Amygdala (tissue), 56 donors: ENCODE data around the gene ZNF70.

Source experiments
- DNase-seq, 56 donors: peaks; one replicate each; lab custom pipeline; 2025; lab: John Stamatoyannopoulos, UW

Gene ZNF70

DNA sequence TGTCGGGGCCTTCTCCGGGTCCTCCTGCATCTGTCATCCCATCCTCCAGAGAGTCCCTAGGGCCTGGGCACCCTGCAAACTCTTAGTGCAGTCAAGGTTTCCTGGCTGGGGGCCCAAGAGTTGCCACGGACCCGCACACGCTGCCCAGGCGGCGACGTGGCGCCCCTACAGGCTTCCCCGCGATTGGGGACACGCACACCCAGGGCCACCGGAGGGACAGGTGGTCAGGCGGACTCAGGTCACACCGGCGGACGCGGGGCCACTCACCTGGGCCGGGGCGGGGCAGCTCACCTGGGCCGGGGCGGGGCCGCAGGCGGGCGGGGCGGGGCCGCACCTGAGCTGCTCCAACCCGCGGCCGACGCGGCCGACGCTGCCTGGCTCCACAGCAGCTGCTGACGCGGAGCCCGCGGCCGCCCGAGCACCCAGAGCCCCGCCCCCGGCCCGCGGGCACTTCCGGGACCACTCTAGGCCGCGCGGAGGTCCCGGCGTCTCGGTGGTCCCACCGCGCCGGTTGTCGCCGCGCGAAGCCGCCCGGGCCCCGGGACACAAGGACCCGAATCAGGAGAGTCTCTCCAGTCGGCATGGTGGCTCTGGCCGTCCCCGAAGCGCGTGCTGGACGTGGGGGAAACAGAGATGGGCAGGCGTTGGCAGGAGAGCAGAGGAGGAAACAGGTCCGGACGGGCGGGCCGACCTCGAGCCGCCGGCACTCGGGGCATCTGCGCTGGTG, at the start of gene ZNF70:
Gene ZNF70, minus strand, starts transcription at position 399 of the 727 bp plus-strand sequence. CDS start 5,972 bp downstream, outside the sequence.
- DNase-seq: peak in 49 of 56 donors; percentile 25 to 86 (median 59)

DNA sequence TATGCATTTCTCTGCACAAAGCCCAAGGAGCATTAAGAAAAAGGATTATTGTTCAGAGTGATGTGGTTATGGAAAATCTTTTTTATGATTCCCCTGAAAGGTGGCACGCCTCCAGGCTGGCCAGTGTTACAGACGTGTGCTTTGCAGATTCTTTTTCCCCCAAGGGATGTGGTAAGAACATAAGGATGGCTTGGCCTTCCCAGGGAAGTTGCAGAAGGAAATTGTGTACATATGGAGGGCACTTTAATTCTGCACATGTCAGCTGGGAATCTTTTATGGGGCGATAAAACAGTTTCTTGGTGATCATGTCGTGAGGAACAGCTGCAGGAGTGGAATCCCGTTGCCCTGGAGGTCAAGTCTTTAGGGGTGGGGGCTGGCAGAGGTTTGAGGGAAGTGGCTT, 45.5 kb upstream of the ZNF70 start:
- DNase-seq: no peak

DNA sequence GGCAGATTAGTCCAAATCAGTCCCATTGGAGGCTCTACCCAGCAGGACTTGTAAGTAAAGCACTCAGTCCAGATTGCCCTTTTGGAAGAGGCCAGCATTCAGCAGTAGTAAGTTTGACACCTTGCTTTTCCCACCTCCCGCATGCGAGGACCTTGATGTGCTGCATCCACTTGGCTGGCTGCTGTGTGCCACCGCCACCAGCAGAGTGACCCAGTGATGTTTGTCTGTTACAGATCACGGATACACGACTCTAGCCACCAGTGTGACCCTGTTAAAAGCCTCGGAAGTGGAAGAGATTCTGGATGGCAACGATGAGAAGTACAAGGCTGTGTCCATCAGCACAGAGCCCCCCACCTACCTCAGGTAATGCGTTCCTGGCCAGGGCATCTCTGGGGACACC, 42.4 kb upstream of the ZNF70 start:
- no peak for DNase-seq

GRCh38 chr22:23791738-23792645, 41.1 kb upstream of the ZNF70 start:
- no peak for DNase-seq

GRCh38 chr22:23790819-23791737, 40.2 kb upstream of the ZNF70 start:
- no peak for DNase-seq

DNA sequence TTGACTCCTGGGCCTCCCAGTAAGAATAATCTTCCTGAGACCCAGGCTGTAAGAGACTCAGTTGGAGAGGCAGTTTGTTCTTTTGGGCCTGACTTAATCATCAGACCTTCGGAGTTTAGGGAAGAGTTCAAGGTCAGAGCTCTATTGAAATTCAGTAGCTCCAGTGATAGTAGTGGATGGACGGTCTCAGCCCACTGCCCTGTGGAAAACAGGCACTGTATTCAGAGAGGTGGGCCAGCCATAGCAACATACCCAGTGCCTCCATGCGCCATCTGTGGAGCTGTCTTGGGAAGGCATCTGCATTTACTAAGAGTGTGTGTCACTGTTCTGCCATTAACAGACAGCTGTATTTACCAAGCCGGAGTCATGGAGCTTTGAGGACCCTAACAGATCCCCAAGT, 38.7 kb upstream of the ZNF70 start:
- DNase-seq: peak in 7 of 56 donors; percentile 9 to 37 (median 20)

- DNase-seq: no peak
Observed at GRCh38 chr22:23789121-23789520, 38.2 kb upstream of the ZNF70 start.

GRCh38 chr22:23787910-23788309, 37.0 kb upstream of the ZNF70 start:
- DNase-seq: no peak

DNA sequence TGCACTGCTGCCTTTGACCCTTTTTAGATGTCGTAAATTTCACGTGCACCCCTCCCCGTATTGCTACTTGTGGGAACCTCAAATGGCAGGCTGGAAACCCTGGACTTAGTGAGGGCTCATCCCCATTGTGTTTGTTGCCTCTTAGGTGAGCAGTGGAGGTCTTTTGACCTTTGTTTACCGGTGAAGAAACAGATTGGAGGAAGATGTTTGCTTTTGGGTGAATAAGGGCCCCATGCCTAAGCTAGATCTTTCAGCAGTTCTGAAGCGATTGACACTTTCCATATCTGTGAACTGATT, 36.6 kb upstream of the ZNF70 start:
- no peak for DNase-seq

DNA sequence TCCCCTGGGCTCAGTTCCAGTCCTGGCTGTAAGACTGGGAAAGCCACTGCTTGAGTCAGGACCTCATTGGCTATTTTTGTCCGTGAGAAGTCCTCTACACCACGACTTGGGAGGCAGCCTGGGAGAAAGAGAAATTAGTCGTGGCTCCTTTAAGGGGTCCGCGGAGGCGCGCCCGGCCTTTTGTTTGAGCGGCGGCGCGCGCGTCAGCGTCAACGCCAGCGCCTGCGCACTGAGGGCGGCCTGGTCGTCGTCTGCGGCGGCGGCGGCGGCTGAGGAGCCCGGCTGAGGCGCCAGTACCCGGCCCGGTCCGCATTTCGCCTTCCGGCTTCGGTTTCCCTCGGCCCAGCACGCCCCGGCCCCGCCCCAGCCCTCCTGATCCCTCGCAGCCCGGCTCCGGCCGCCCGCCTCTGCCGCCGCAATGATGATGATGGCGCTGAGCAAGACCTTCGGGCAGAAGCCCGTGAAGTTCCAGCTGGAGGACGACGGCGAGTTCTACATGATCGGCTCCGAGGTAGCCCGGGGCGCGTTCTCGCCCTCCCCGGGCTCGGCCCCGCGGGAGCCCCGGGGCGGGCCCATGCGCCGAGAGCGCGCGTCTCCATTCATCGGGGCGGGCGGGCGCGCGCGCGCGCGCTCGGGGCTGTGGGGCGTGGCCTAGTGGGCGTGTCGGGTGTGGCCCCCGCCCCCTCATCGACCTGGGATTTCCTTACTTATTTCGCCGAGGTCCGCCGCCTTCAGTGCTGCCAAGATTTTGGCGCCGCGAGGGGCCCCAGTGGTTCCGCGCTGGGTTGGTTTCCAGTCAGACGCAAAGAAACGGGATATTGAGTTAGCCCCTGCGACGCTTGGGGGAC, 36.1 kb upstream of the ZNF70 start, which contains the start of gene SMARCB1:
Gene SMARCB1, plus strand, starts transcription at position 215 of the 848 bp plus-strand sequence. Its CDS starts 204 bp downstream, at position 419.
- DNase-seq: peak in 52 of 56 donors; percentile 27 to 88 (median 68)

- DNase-seq: no peak
Observed at GRCh38 chr22:23786261-23786710, 35.4 kb upstream of the ZNF70 start.

DNA sequence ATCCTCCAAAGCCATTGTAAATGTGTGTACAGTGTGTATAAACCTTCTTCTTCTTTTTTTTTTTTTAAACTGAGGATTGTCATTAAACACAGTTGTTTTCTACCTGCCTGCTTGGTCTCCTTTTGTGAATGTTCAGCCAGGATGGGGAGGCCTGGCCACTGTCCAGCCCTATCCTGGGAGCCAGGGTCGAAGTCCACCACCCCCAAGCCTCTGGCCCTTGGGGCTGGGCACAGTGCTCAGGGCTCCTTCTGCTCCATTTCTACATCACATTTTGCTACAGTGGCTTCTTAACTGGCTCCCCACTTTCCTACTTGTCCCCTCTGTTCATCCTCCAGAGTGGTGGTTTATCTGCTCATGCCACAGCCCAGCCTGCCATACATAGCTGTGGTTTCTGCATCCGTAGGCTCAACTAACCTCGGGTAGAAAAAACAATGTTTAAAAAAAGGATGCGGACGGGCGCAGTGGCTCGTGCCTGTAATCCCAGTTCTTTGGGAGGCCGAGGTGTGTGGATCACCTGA, 33.4 kb upstream of the ZNF70 start:
- DNase-seq: no peak

DNA sequence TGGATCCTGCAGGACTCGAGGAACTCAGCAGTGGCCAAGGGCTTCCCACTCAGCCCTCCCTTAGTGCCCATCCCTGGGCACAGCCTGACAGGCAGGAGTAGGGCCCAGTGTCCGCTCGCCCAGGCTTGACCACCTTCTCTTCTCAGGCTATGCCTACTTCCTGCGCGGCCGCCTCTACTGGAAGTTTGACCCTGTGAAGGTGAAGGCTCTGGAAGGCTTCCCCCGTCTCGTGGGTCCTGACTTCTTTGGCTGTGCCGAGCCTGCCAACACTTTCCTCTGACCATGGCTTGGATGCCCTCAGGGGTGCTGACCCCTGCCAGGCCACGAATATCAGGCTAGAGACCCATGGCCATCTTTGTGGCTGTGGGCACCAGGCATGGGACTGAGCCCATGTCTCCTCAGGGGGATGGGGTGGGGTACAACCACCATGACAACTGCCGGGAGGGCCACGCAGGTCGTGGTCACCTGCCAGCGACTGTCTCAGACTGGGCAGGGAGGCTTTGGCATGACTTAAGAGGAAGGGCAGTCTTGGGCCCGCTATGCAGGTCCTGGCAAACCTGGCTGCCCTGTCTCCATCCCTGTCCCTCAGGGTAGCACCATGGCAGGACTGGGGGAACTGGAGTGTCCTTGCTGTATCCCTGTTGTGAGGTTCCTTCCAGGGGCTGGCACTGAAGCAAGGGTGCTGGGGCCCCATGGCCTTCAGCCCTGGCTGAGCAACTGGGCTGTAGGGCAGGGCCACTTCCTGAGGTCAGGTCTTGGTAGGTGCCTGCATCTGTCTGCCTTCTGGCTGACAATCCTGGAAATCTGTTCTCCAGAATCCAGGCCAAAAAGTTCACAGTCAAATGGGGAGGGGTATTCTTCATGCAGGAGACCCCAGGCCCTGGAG, 32.6 kb upstream of the ZNF70 start:
- DNase-seq: no peak

DNA sequence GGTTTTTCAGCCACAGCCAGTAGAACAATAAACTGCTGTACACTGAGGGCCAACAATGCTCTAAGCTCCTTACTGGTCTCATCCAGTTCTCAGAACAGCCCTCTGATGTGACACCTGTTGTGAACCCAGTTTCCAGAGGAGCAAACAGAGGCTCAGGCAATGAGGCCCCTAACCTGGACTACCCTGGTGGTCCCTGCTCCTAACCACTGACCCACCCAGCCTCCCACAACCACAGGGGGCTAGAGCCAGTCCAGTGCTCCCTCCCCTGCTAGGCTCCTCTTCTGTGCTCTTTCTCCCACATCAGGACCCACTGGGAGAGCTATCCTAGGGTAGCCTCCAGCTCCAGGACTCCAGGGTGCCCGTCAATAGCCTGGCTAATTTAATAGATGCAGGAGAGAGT, 31.8 kb upstream of the ZNF70 start:
- no peak for DNase-seq

DNA sequence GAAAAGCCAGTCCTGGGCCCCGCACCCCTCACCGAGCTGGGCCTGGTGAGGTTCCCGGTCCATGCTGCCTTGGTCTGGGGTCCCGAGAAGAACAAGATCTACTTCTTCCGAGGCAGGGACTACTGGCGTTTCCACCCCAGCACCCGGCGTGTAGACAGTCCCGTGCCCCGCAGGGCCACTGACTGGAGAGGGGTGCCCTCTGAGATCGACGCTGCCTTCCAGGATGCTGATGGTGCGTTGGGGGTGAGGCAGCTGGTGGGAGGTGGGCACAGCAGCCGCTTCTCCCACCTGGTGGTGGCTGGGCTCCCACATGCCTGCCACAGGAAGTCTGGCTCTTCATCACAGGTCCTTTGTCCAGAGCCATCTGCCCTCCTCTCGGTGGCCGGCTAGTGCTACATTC, 31.3 kb upstream of the ZNF70 start:
- no peak for DNase-seq

DNA sequence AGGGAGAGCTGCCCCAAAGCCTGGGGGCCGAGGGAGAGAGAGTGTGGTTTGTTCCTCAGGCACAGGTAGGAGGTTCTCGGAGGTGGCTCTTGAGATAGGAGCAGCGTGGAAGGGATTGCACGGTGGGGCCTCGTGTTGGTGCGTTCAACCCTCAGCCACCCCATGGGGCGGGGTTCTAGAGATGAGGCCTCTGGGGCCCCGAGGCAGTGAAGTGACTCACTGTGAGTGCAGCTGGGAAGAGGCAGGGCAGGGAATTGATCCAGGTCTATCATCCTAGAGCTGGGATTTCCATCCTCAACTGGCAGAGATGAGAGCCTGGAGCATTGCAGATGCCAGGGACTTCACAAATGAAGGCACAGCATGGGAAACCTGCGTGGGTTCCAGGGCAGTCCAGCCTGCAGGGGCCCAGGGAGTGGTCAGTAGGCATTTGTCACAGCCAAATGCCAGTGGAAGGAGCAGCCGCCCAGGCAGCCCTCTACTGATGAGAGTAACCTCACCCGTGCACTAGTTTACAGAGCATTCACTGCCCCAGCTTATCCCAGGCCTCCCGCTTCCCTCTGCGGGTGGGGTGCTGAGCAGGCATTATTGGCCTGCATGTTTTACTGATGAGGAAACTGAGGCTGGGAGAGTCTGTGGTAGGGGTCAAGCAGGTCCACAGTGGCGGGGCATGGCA, 30.7 kb upstream of the ZNF70 start:
- peak in 3 of 56 donors; percentile 35 to 50 (median 38) for DNase-seq

DNA sequence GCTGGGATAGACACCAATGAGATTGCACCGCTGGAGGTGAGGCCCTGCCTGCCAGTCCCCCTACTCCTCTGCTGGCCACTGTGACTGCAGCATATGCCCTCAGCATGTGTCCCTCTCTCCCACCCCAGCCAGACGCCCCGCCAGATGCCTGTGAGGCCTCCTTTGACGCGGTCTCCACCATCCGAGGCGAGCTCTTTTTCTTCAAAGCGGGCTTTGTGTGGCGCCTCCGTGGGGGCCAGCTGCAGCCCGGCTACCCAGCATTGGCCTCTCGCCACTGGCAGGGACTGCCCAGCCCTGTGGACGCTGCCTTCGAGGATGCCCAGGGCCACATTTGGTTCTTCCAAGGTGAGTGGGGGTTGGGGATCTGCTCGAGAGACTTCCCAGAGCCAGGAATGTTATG, 30.2 kb upstream of the ZNF70 start:
- peak in 55 of 56 donors; percentile 19 to 93 (median 71) for DNase-seq
